ENCODE results near the gene ZSWIM9.

GRCh38 chr19:48176226-48176625, 5.7 kb downstream of the ZSWIM9 start:
- TF ChIP-seq CTCF (IDR thresholded peaks at IDR 0.05; ENCODE audit: poor library complexity, severe bottlenecking) (no peak), SMC3 (conservative IDR thresholded peaks at IDR 0.05; ENCODE audit: poor library complexity) (no peak), RAD21 (conservative IDR thresholded peaks at IDR 0.05) (no peak), EZH2 (IDR thresholded peaks at IDR 0.05; ENCODE audit: borderline replicate concordance, insufficient read depth, low read length, poor library complexity, severe bottlenecking) (no peak), TAF1 (IDR thresholded peaks at IDR 0.05; ENCODE audit: low read depth) (no peak), POLR2AphosphoS5 (IDR thresholded peaks at IDR 0.05) (no peak)
